GM10266 (cell line): ENCODE measurements around the gene CPLANE2.
"Not testable (repeated sequence)": the region's sequence is repeated elsewhere in the genome, so short reads cannot be mapped to it uniquely, and the experiment has no call there.

Source experiments
- DNase-seq: peaks from one replicate; pipeline ENCODE4 v3.0.0; 2012; ENCODE audit errors: extremely low spot score
- CTCF ChIP-seq: IDR thresholded peaks from 2 replicates; pipeline ENCODE4 v1.5.1; 2012; ENCODE audit warnings: mild to moderate bottlenecking, low read depth; ENCODE audit not compliant: control insufficient read depth, insufficient read depth; ENCODE audit errors: missing control alignments

CPLANE2 gene

GRCh38 chr1:16218674-16219071, 18.3 kb downstream of the CPLANE2 start:
- no peak for DNase-seq
- no peak for TF ChIP-seq CTCF

- TF ChIP-seq CTCF, result no peak
- DNase-seq, result no peak
Measured at GRCh38 chr1:16218014-16218673, 18.8 kb downstream of the CPLANE2 start.

GRCh38 chr1:16217061-16217785, 19.8 kb downstream of the CPLANE2 start:
- no peak for TF ChIP-seq CTCF
- peak; percentile 98 for DNase-seq

GRCh38 chr1:16215882-16216753, 20.9 kb downstream of the CPLANE2 start:
- no peak for TF ChIP-seq CTCF
- peak; percentile 84 for DNase-seq

- DNase-seq, result not testable (repeated sequence)
Measured at GRCh38 chr1:16215240-16215639, 21.7 kb downstream of the CPLANE2 start.

- DNase-seq, result not testable (repeated sequence)
Measured at GRCh38 chr1:16213544-16213943, 23.4 kb downstream of the CPLANE2 start.

GRCh38 chr1:16213013-16213412, 24.0 kb downstream of the CPLANE2 start:
- no peak for TF ChIP-seq CTCF
- DNase-seq, result no peak

- no peak for DNase-seq
- TF ChIP-seq CTCF, result no peak
Measured at GRCh38 chr1:16212251-16212961, 24.6 kb downstream of the CPLANE2 start, which contains the start of gene ARHGEF19. Gene ARHGEF19 (minus strand): TSS chr1:16212652. CDS start chr1:16209054, 3,598 bp downstream.
